Neuronal stem cell (in vitro differentiated cells): ENCODE results near the gene CEP128.

Experiments
- DNase-seq: peaks from one replicate; pipeline ENCODE4 v3.0.0-alpha.2; 2013; ENCODE audit warnings: low spot score
- H2AFZ ChIP-seq: one replicate; pipeline ENCODE4 v1.6.1; 2013; ENCODE audit warnings: mild to moderate bottlenecking, low read length, inconsistent platforms
- H2AK5ac ChIP-seq: 2 replicates; pipeline ENCODE4 v1.6.1; 2013; ENCODE audit warnings: low read depth, mild to moderate bottlenecking, inconsistent platforms, low read length, moderate library complexity, mixed read lengths
- H2BK120ac ChIP-seq: 2 replicates; pipeline ENCODE4 v1.6.1; 2013; ENCODE audit warnings: low read depth, mild to moderate bottlenecking, inconsistent platforms, low read length, moderate library complexity, mixed read lengths
- H2BK12ac ChIP-seq: one replicate; pipeline ENCODE4 v1.6.1; 2013; ENCODE audit warnings: low read length, inconsistent platforms
- H2BK15ac ChIP-seq: 2 replicates; pipeline ENCODE4 v1.6.1; 2013; ENCODE audit warnings: mild to moderate bottlenecking, low read length, inconsistent platforms, mixed read lengths
- H2BK5ac ChIP-seq: one replicate; pipeline ENCODE4 v1.6.1; 2013; ENCODE audit warnings: inconsistent platforms, mild to moderate bottlenecking, low read length, moderate library complexity
- H3K14ac ChIP-seq: one replicate; pipeline ENCODE4 v1.6.1; 2013; ENCODE audit warnings: low read length, inconsistent platforms
- H3K18ac ChIP-seq: 2 replicates; pipeline ENCODE4 v1.6.1; 2013; ENCODE audit warnings: low read length, inconsistent platforms
- H3K23ac ChIP-seq: 2 replicates; pipeline ENCODE4 v1.6.1; 2013; ENCODE audit warnings: low read depth, mild to moderate bottlenecking, mixed read lengths, low read length, inconsistent platforms; ENCODE audit not compliant: poor library complexity
- H3K27ac ChIP-seq: replicated peaks from 3 replicates; pipeline ENCODE4 v1.5.1; 2013; ENCODE audit warnings: low read length, inconsistent platforms
- H3K27me3 ChIP-seq, 3 experiments: 2 replicates each; pipeline ENCODE4 v1.6.1; 2013; ENCODE audit warnings: low read length in 3 of 3, mild to moderate bottlenecking in 2 of 3, inconsistent platforms in 1 of 3, low read depth in 1 of 3, mixed read lengths in 1 of 3, moderate library complexity in 1 of 3; ENCODE audit not compliant: control insufficient read depth in 3 of 3, insufficient read depth in 3 of 3
- H3K36me3 ChIP-seq, 2 donors: replicated peaks in 1 of 2; 2 replicates each; pipeline ENCODE4 v1.6.1; 2013; ENCODE audit warnings: low read length in 2 of 2; ENCODE audit not compliant: control insufficient read depth in 2 of 2, insufficient read depth in 2 of 2
- H3K4ac ChIP-seq: 2 replicates; pipeline ENCODE4 v1.6.1; 2013; ENCODE audit warnings: inconsistent platforms, mild to moderate bottlenecking, low read length, moderate library complexity
- H3K4me1 ChIP-seq, 2 donors: 1 replicate in 1 of 2; 2 replicates in 1 of 2; pipeline ENCODE4 v1.6.1; 2013; ENCODE audit warnings: low read length in 2 of 2, low read depth in 1 of 2; ENCODE audit not compliant: control insufficient read depth in 2 of 2, insufficient read depth in 1 of 2
- H3K4me2 ChIP-seq: one replicate; pipeline ENCODE4 v1.6.1; 2013; ENCODE audit warnings: mild to moderate bottlenecking, low read length, inconsistent platforms; ENCODE audit not compliant: insufficient read depth, poor library complexity, severe bottlenecking
- H3K4me3 ChIP-seq, 2 donors: 2 replicates each; pipeline ENCODE4 v1.5.1; 2013; ENCODE audit warnings: low read length in 2 of 2, mild to moderate bottlenecking in 2 of 2, inconsistent platforms in 1 of 2, moderate library complexity in 1 of 2
- H3K79me1 ChIP-seq: one replicate; pipeline ENCODE4 v1.6.1; 2013; ENCODE audit warnings: low read depth, mild to moderate bottlenecking, inconsistent platforms, low read length, moderate library complexity
- H3K9ac ChIP-seq: one replicate; pipeline ENCODE4 v1.6.1; 2013; ENCODE audit warnings: mild to moderate bottlenecking, low read depth, low read length, inconsistent platforms; ENCODE audit not compliant: poor library complexity
- H3K9me3 ChIP-seq, 2 donors: replicated peaks in 1 of 2; 2 replicates each; pipeline versions ENCODE3 to v1.6.1; 2013; ENCODE audit warnings: low read length in 2 of 2, mild to moderate bottlenecking in 2 of 2, inconsistent platforms in 1 of 2, low read depth in 1 of 2, mixed read lengths in 1 of 2, moderate library complexity in 1 of 2; ENCODE audit not compliant: control insufficient read depth in 2 of 2, insufficient read depth in 1 of 2
- H4K8ac ChIP-seq: one replicate; pipeline ENCODE4 v1.6.1; 2013; ENCODE audit warnings: low read depth, mild to moderate bottlenecking, inconsistent platforms, low read length, moderate library complexity
- H4K91ac ChIP-seq: one replicate; pipeline ENCODE4 v1.6.1; 2013; ENCODE audit warnings: low read length, low read depth, mild to moderate bottlenecking, inconsistent platforms; ENCODE audit not compliant: poor library complexity
- WGBS, 2 donors: extraction: QIAGEN DNeasy Blood & Tissue Kit; methylation state at CpG; one replicate each; pipeline ENCODE4 v1.1.7; 2013; ENCODE audit warnings: missing lambda C conversion rate in 2 of 2, mixed read lengths in 1 of 2; ENCODE audit not compliant: insufficient read length in 2 of 2, insufficient replicate concordance in 1 of 2; ENCODE audit errors: extremely low coverage in 2 of 2; 5-methylcytosine and 5-hydroxymethylcytosine counted together

CEP128 gene

GRCh38 chr14:80620434-80620833 lies 321.1 kb downstream of the CEP128 start:
- Histone ChIP-seq H2BK12ac (no peak overlapping the region), H2AK5ac (no peak overlapping the region), H3K79me1 (no peaks in the 10 kb centered on the region), H2BK5ac (no peak overlapping the region), H2BK120ac (no peak overlapping the region), H3K4me1 (no peaks in the 10 kb centered on the region), H3K4me2 (no peak overlapping the region), H4K8ac (no peak overlapping the region), H2AFZ (no peak overlapping the region), H3K9ac (no peak overlapping the region), H4K91ac (no peak overlapping the region), H3K27me3 (no peaks in the 10 kb centered on the region), H3K14ac (no peak overlapping the region), H3K18ac (no peak overlapping the region), H3K23ac (no peak overlapping the region), H3K9me3 (no peaks in the 10 kb centered on the region), H3K36me3 (no peaks in the 10 kb centered on the region), H3K4ac (no peak overlapping the region), H3K27ac (no peak overlapping the region), H2BK15ac (no peak overlapping the region), H3K4me3 (no peak overlapping the region)
- WGBS, 2 donors: no CpG with 5 or more reads among the region's 1 CpG
- no peak for DNase-seq

- Histone ChIP-seq H4K8ac (no peak overlapping the region), H3K4me3 (no peak overlapping the region), H3K9me3 (no peaks in the 10 kb centered on the region), H3K4ac (no peak overlapping the region), H3K4me2 (no peak overlapping the region), H3K79me1 (no peaks in the 10 kb centered on the region), H2AK5ac (no peak overlapping the region), H3K27ac (no peak overlapping the region), H3K36me3 (no peaks in the 10 kb centered on the region), H4K91ac (no peak overlapping the region), H3K4me1 (no peaks in the 10 kb centered on the region), H2BK15ac (no peak overlapping the region), H3K27me3 (no peaks in the 10 kb centered on the region), H2AFZ (no peak overlapping the region), H2BK5ac (no peak overlapping the region), H3K14ac (no peak overlapping the region), H3K23ac (no peak overlapping the region), H3K18ac (no peak overlapping the region), H2BK120ac (no peak overlapping the region), H2BK12ac (no peak overlapping the region), H3K9ac (no peak overlapping the region)
- no CpG with 5 or more reads among the region's 4 CpGs for WGBS, 2 donors
- no peak for DNase-seq
Measured at GRCh38 chr14:80618751-80619329, 322.7 kb downstream of the CEP128 start.

GRCh38 chr14:80615831-80616230 lies 325.7 kb downstream of the CEP128 start:
- Histone ChIP-seq H3K9me3 (no peaks in the 10 kb centered on the region), H3K4me2 (no peak overlapping the region), H3K4ac (no peak overlapping the region), H2BK12ac (no peak overlapping the region), H2BK120ac (no peak overlapping the region), H3K27me3 (no peaks in the 10 kb centered on the region), H3K27ac (no peak overlapping the region), H3K4me1 (no peaks in the 10 kb centered on the region), H2BK15ac (no peak overlapping the region), H3K36me3 (no peaks in the 10 kb centered on the region), H3K9ac (no peak overlapping the region), H4K8ac (no peak overlapping the region), H2AFZ (no peak overlapping the region), H3K18ac (no peak overlapping the region), H4K91ac (no peak overlapping the region), H2BK5ac (no peak overlapping the region), H3K14ac (no peak overlapping the region), H3K23ac (no peak overlapping the region), H3K4me3 (no peak overlapping the region), H3K79me1 (no peaks in the 10 kb centered on the region), H2AK5ac (no peak overlapping the region)
- no CpG with 5 or more reads among the region's 4 CpGs for WGBS, 2 donors
- no peak for DNase-seq

GRCh38 chr14:80609055-80609454 lies 332.5 kb downstream of the CEP128 start:
- Histone ChIP-seq H3K14ac (no peak overlapping the region), H3K9ac (no peak overlapping the region), H3K4me2 (no peak overlapping the region), H3K4ac (no peak overlapping the region), H3K27ac (no peak overlapping the region), H3K36me3 (no peaks in the 10 kb centered on the region), H3K4me3 (no peak overlapping the region), H3K79me1 (no peaks in the 10 kb centered on the region), H4K91ac (no peak overlapping the region), H3K18ac (no peak overlapping the region), H2AK5ac (no peak overlapping the region), H3K9me3 (no peaks in the 10 kb centered on the region), H3K4me1 (peaks cover 0 to 3% of the 10 kb centered on the region in 2 donors), H2AFZ (no peak overlapping the region), H4K8ac (no peak overlapping the region), H3K27me3 (no peaks in the 10 kb centered on the region), H2BK120ac (no peak overlapping the region), H2BK12ac (no peak overlapping the region), H3K23ac (no peak overlapping the region), H2BK5ac (no peak overlapping the region), H2BK15ac (no peak overlapping the region)
- no peak for DNase-seq
